ENCODE results near the gene CD300LD.

- TF ChIP-seq CTCF (IDR thresholded peaks at IDR 0.05), result no peak
- TF ChIP-seq POLR2A (IDR thresholded peaks at IDR 0.05), result no peak
Measured at GRCh38 chr17:74598346-74599022, 6.4 kb upstream of the CD300LD start.

All from uterus (tissue), 2 donors.